Ectodermal cell (in vitro differentiated cells): ENCODE data around the gene NOSTRIN.

Experiments used
- H3K27ac ChIP-seq: 2 replicates; pipeline ENCODE4 v1.7.0; 2013; ENCODE audit warnings: mild to moderate bottlenecking, low read depth, low read length; ENCODE audit not compliant: insufficient read depth, poor library complexity, severe bottlenecking
- H3K27me3 ChIP-seq: 2 replicates; pipeline ENCODE4 v1.7.0; 2013; ENCODE audit warnings: mild to moderate bottlenecking, low read length; ENCODE audit not compliant: insufficient read depth, control insufficient read depth, poor library complexity, severe bottlenecking
- H3K36me3 ChIP-seq: one replicate; pipeline ENCODE4 v1.7.0; 2013; ENCODE audit warnings: low read length; ENCODE audit not compliant: control insufficient read depth, insufficient read depth
- H3K4me1 ChIP-seq: one replicate; pipeline ENCODE4 v1.7.0; 2013; ENCODE audit warnings: low read length; ENCODE audit not compliant: control insufficient read depth, insufficient read depth
- H3K4me3 ChIP-seq: 2 replicates; pipeline ENCODE4 v1.7.0; 2013; ENCODE audit warnings: low read depth, low read length, control low read depth; ENCODE audit not compliant: insufficient read depth
- H3K9me3 ChIP-seq: 2 replicates; pipeline ENCODE4 v1.7.0; 2013; ENCODE audit warnings: mild to moderate bottlenecking, low read length, moderate library complexity; ENCODE audit not compliant: control insufficient read depth
- WGBS, 2 experiments: methylation state at CpG; one replicate each; pipeline ENCODE4 v1.1.7; 2013; ENCODE audit warnings: missing lambda C conversion rate in 2 of 2; 5-methylcytosine and 5-hydroxymethylcytosine counted together

The NOSTRIN gene

GRCh38 chr2:168772704-168773103 is 29.7 kb upstream of the NOSTRIN start:
- no peak overlapping the region for H3K4me3 ChIP-seq
- H3K4me1 ChIP-seq = no peaks in the 10 kb centered on the region
- H3K36me3 ChIP-seq = peaks cover 6% of the 10 kb centered on the region
- H3K27me3 ChIP-seq = no peaks in the 10 kb centered on the region
- 92 to 100% methylated on average over 1 of the region's 1 CpG for WGBS, 2 experiments
- H3K9me3 ChIP-seq = no peaks in the 10 kb centered on the region
- H3K27ac ChIP-seq = no peak overlapping the region

DNA sequence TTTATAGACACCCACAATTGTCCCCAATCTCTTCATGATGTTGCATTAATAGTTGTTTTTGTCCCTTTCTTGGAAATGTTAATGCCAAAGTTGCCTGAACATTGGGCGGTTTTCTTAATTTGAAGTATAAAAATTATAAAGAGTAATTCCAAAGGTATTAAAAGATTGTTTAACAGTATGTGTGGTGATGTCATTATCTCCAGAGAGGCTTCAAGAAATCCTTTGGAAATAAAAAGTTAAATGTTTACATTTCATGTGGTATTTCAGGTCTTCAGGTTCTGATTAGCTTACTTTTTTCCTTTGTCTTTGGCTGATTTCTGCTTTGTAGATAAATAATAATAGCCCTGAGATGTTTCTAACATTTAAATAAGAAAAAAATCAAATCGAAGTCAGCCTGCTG is 29.3 kb upstream of the NOSTRIN start:
- no peaks in the 10 kb centered on the region for H3K27me3 ChIP-seq
- H3K27ac ChIP-seq = no peak overlapping the region
- no peak overlapping the region for H3K4me3 ChIP-seq
- 84 to 88% methylated on average over 2 of the region's 2 CpGs for WGBS, 2 experiments
- no peaks in the 10 kb centered on the region for H3K4me1 ChIP-seq
- peaks cover 6% of the 10 kb centered on the region for H3K36me3 ChIP-seq
- no peaks in the 10 kb centered on the region for H3K9me3 ChIP-seq

- Histone ChIP-seq H3K9me3 (no peaks in the 10 kb centered on the region), H3K4me3 (no peak overlapping the region), H3K27me3 (no peaks in the 10 kb centered on the region), H3K27ac (no peak overlapping the region), H3K4me1 (no peaks in the 10 kb centered on the region), H3K36me3 (peaks cover 6% of the 10 kb centered on the region)
- 68 to 73% methylated on average over 7 to 9 of the region's 9 CpGs for WGBS, 2 experiments
These were observed 28.5 kb upstream of the NOSTRIN start for GRCh38 chr2:168773719-168774521.

DNA sequence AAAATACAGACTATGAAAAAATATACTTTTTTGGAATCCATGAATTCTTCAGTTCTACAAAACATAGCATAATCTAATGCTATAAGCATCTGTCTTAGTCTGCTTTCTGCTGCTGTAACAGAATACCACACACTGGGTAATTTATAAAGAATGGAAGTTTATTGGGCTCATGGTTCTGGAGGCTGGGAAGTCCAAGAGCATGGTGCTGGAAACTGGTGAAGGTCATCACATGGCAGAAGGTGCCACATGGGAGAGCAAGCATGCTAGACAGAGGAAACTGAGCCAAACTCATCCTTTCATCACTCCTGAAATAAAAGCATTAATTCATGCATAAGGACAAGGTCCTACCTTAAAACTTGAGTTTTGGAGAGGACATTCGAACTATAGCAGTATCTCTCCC is 26.6 kb upstream of the NOSTRIN start:
- Histone ChIP-seq H3K9me3 (no peaks in the 10 kb centered on the region), H3K27me3 (no peaks in the 10 kb centered on the region), H3K4me3 (no peak overlapping the region), H3K4me1 (no peaks in the 10 kb centered on the region), H3K27ac (no peak overlapping the region), H3K36me3 (peaks cover 3% of the 10 kb centered on the region)
- WGBS, 2 experiments = 41 to 47% methylated on average over 1 of the region's 1 CpG

DNA sequence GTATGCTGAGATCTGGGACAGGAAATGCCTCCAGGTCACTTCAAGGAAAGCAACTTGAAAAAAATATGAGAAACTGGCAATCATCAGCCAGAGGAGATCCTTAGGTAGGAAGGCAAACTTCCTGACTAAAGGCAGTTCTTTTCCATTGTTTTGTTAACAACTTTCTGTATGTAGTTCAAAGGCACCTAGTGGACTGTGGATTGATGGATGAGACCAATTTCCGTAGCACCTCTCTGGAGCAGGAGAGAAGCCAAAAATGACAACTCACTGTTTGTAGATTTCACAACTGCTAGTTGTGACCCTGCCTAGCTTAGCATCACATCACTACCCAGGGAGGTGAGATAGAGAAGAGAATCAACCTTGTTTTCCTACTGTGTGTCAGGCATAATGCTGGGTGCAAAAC is 21.8 kb upstream of the NOSTRIN start:
- Histone ChIP-seq H3K9me3 (no peaks in the 10 kb centered on the region), H3K4me3 (no peak overlapping the region), H3K4me1 (no peaks in the 10 kb centered on the region), H3K27me3 (no peaks in the 10 kb centered on the region), H3K27ac (no peak overlapping the region), H3K36me3 (peaks cover under 1% of the 10 kb centered on the region)
- WGBS, 2 experiments = 89 to 93% methylated on average over 1 of the region's 1 CpG

DNA sequence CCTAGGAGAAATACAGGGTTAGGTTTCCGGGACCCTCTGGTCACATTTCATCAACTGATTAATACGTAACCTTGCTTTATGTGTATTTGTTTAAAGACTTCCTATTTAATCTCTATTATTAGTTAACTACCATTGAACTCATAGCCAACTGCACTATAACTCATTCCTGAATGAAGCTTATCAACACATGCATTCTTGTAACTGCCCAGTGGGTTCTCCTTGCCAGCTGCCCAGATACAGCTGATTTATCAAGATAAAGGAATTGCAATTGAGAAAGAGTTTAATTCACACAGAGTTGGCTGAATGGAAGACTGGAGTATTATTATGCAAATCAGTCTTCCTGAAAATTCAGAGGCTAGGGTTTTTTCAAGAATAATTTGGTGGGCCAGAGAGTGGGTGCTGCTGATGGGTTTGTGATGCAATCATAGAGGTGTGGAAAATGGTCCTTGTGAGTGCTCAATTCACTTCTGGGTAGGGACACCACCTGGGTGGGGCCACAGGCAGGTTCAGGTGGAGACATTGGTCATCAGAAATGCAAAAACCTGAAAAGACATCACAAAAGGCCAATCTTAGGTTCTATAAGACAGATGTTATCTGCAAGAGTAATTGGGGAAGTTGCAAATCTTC is 21.1 kb upstream of the NOSTRIN start:
- WGBS, 2 experiments = 80 to 83% methylated on average over 1 of the region's 2 CpGs
- Histone ChIP-seq H3K9me3 (no peaks in the 10 kb centered on the region), H3K4me1 (no peaks in the 10 kb centered on the region)

GRCh38 chr2:168782271-168782670 is 20.2 kb upstream of the NOSTRIN start:
- Histone ChIP-seq H3K27ac (no peak overlapping the region), H3K9me3 (no peaks in the 10 kb centered on the region), H3K4me3 (no peak overlapping the region), H3K27me3 (no peaks in the 10 kb centered on the region), H3K36me3 (no peaks in the 10 kb centered on the region), H3K4me1 (no peaks in the 10 kb centered on the region)
- WGBS, 2 experiments = 93 to 95% methylated on average over 4 of the region's 4 CpGs

More for the DNA sequence above, 21.1 kb upstream of the NOSTRIN start:
- no peak overlapping the region for H3K4me3 ChIP-seq
- H3K27me3 ChIP-seq = no peaks in the 10 kb centered on the region
- H3K36me3 ChIP-seq = no peaks in the 10 kb centered on the region
- H3K27ac ChIP-seq = no peak overlapping the region

DNA sequence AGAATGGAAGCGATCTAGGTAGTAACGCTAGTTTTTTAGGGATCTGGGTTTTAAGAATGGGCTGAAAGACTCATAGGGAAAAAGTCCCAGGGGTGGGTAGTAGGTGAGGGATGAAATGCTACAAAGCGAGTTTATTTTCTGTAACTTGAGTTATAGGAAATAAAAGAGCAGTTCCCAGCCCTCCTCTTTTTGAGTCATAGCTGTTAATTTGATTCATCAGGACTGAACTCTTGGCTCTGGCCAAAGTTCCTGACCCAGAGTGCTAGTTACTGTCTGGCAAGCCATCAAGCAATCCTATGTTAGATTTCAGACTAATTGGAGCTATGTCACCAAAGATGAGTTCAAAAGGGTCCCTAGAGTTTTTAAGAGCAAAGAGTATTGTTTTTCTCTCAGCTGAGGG is 17.4 kb upstream of the NOSTRIN start:
- no peaks in the 10 kb centered on the region for H3K4me1 ChIP-seq
- no peak overlapping the region for H3K27ac ChIP-seq
- H3K9me3 ChIP-seq = no peaks in the 10 kb centered on the region
- H3K36me3 ChIP-seq = no peaks in the 10 kb centered on the region
- H3K27me3 ChIP-seq = no peaks in the 10 kb centered on the region
- H3K4me3 ChIP-seq = no peak overlapping the region
- WGBS, 2 experiments = 93 to 96% methylated on average over 3 of the region's 3 CpGs

DNA sequence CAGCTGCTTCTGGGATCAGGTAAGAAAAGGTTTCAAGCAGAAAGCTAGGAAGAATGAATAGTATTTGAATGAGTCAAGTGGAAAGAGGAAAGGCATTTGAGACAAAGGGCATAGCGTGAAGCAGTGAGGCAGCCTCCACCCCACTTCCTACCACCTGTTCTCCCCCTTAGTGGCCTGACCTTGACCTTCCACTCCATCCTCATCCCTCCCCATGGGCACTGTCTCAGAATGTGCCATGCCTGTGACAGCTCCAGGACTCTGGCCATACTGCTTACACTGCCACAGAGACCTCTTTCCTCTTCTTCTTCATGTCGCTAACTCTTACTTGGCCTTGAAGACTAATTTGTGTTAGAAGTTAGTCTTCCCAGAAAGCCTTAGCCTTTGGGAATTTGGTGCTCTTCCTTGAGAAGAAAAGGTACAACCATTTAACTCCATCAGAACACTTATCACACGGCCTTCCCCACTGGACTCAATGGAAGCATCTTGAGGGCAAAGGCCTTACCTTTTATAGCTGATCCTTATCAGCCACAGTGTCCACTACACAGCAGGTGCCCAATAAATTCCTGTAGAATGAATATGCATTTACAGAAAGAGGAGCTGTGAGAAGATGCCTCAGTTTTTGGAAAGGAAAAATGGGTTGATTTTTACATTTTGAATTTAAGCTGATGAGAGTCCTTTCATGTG is 15.2 kb upstream of the NOSTRIN start:
- 88 to 97% methylated on average over 2 to 3 of the region's 3 CpGs for WGBS, 2 experiments
- no peaks in the 10 kb centered on the region for H3K36me3 ChIP-seq
- no peaks in the 10 kb centered on the region for H3K27me3 ChIP-seq
- H3K4me3 ChIP-seq = no peak overlapping the region
- H3K9me3 ChIP-seq = no peaks in the 10 kb centered on the region
- H3K4me1 ChIP-seq = no peaks in the 10 kb centered on the region
- no peak overlapping the region for H3K27ac ChIP-seq

DNA sequence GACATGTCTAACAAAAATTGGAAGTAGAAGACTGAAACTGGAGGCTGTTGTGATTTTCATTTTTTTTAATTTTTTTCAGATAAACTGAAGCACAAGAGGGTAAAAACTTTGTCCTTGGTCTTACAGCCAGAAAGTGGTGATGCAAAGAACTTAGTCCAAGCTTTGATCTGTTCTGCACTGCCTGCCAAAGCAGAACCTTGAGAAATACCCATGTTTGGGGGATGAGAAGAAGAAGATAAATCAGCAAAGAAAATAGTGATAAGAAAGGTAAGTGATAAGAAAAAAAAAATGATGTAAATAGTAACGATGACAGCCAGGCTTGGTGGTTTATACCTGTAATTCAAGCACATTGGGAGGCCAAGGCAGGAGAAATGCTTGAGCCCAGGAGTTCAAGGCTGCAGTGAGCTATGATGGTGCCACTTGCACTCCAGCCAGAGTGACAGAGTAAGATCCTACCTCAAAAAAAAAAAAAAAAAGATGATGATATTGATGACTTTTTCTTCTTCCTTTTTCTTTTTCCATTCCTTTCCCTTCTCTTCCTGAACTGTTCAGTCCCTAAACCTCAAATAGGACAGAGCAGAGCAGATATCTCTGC is 14.6 kb upstream of the NOSTRIN start:
- Histone ChIP-seq H3K36me3 (no peaks in the 10 kb centered on the region), H3K27ac (no peak overlapping the region), H3K4me3 (no peak overlapping the region), H3K9me3 (no peaks in the 10 kb centered on the region), H3K27me3 (no peaks in the 10 kb centered on the region), H3K4me1 (no peaks in the 10 kb centered on the region)
- WGBS, 2 experiments = 96 to 100% methylated on average over 1 of the region's 1 CpG
